ENCODE data around the gene LASP1.
A peak's percentile ranks its signal among the peaks of the same experiment; 100 is the strongest.
"Not testable (repeated sequence)": the region's sequence is repeated elsewhere in the genome, so short reads cannot be mapped to it uniquely, and the experiment has no call there.

LASP1 gene

GRCh38 chr17:38911081-38911730 lies 41.3 kb downstream of the LASP1 start:
- DNase-seq = no peak

DNA sequence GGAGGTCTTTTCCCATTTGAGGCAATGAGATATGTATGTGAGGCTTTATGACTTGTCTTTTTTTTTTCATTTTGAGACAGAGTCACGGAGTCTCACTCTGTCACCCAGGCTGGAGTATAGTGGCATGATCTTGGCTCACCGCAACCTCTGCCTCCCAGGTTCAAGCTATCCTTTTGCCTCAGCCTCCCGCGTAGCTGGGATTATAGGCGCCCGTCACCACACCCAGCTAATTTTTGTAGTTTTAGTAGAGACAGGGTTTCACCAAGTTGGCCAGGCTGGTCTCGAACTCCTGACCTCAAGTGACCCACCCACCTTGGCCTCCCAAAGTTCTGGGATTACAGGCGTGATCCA lies 41.8 kb downstream of the LASP1 start:
- DNase-seq = not testable (repeated sequence)

- no peak for DNase-seq
Observed at GRCh38 chr17:38912221-38912813, 42.5 kb downstream of the LASP1 start.

DNA sequence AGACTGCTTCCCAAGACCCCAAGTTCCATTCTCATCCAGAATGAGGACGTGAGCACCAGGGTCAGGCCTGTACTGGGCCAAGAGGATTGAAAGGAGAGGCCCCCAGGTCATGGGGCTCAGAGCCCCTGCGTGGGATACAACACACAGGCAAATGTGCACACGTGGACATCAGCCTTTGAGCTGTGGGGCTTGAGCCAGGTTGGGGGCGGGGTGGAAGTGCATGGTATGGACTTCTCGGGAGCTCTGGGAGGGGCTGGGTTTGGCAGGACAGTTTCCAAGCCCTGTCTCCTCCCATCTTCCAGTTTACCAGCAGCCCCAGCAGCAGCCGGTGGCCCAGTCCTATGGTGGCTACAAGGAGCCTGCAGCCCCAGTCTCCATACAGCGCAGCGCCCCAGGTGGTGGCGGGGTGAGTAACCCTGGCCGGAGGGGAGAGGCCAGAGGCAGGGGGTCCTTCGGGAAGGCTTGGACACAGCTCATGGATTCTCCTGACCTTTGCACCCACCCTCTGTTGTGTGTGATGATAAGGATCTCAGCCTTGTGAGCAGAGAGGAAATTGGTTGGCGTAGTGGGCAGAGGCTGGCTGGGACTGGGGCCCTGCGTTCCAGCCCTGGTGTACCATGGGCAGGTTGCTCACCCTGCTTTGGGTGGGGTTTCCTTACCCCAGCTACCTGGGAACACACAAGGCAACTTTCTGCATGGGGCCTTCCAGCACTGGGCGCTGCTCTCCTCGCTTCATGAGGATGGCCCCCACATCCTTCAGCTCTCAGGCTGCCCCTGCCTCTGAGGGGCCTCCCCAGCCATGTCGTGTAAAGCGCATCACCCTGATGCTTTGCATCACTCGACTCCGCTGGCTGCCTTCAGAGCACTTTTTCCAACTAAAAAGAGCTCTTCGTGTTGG lies 45.1 kb downstream of the LASP1 start:
- DNase-seq = no peak

- DNase-seq = no peak
Observed at GRCh38 chr17:38915639-38915995, 45.8 kb downstream of the LASP1 start.

DNA sequence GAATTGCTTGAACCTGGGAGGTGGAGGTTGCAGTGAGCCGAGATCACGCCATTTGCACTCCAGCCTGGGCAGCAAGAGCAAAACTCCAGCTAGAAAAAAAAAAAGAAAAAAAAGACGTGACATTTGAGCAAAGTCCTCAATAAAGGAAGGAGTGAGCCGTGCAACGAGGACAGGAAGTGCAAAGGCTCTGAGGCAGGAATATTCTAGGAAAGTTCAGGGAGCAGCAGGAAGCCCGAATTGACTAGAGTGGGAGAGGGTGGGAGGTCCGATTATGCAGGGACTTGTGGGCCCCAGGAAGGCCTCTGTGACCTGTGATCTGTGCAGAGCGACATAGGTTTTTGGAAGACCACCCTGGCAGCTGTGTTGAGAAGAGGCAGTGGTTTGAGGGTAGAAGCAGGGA lies 46.9 kb downstream of the LASP1 start:
- no peak for DNase-seq

- no peak for DNase-seq
Observed at GRCh38 chr17:38917259-38917658, 47.4 kb downstream of the LASP1 start.

DNA sequence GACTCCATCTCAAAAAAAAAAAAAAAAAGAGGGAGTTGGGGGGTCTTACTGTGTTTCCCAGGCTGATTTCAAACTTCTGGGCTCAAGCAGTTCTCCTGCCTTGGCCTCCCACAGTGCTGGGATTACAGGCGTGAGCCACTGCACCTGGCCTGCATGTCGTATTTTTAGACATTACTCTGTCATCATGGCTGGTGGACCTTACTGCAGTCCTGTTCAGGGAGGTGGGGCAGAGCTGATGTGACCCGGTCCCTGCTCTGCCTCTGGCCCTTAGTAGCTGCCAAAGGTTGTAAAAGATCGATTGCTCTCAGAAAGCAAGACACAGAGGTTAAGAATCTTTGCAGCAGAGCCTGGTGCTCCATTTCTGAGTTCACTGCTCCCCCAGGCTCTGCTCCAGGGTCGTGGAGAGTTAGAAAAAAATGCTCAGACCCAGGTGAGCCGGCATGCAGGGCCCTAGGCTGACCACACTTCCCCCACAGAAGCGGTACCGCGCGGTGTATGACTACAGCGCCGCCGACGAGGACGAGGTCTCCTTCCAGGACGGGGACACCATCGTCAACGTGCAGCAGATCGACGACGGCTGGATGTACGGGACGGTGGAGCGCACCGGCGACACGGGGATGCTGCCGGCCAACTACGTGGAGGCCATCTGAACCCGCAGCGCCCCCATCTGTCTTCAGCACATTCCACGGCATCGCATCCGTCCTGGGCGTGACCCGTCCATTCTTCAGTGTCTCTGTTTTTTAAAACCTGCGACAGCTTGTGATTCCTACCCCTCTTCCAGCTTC lies 48.5 kb downstream of the LASP1 start:
- peak; percentile 47 for DNase-seq

DNA sequence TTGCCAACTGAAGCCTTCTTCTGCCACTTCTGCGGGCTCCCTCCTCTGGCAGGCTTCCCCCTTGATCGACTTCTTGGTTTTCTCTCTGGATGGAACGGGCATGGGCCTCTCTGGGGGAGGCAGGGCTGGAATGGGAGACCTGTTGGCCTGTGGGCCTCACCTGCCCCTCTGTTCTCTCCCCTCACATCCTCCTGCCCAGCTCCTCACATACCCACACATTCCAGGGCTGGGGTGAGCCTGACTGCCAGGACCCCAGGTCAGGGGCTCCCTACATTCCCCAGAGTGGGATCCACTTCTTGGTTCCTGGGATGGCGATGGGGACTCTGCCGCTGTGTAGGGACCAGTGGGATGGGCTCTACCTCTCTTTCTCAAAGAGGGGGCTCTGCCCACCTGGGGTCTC lies 49.1 kb downstream of the LASP1 start:
- no peak for DNase-seq

- DNase-seq = no peak
Observed at GRCh38 chr17:38919316-38920078, 49.6 kb downstream of the LASP1 start.

DNA sequence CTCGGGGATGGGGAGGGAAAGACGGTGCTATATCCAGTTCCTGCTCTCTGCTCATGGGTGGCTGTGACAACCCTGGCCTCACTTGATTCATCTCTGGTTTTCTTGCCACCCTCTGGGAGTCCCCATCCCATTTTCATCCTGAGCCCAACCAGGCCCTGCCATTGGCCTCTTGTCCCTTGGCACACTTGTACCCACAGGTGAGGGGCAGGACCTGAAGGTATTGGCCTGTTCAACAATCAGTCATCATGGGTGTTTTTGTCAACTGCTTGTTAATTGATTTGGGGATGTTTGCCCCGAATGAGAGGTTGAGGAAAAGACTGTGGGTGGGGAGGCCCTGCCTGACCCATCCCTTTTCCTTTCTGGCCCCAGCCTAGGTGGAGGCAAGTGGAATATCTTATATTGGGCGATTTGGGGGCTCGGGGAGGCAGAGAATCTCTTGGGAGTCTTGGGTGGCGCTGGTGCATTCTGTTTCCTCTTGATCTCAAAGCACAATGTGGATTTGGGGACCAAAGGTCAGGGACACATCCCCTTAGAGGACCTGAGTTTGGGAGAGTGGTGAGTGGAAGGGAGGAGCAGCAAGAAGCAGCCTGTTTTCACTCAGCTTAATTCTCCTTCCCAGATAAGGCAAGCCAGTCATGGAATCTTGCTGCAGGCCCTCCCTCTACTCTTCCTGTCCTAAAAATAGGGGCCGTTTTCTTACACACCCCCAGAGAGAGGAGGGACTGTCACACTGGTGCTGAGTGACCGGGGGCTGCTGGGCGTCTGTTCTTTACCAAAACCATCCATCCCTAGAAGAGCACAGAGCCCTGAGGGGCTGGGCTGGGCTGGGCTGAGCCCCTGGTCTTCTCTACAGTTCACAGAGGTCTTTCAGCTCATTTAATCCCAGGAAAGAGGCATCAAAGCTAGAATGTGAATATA lies 50.8 kb downstream of the LASP1 start:
- no peak for DNase-seq

GRCh38 chr17:38921756-38922411 lies 52.0 kb downstream of the LASP1 start:
- no peak for DNase-seq

DNA sequence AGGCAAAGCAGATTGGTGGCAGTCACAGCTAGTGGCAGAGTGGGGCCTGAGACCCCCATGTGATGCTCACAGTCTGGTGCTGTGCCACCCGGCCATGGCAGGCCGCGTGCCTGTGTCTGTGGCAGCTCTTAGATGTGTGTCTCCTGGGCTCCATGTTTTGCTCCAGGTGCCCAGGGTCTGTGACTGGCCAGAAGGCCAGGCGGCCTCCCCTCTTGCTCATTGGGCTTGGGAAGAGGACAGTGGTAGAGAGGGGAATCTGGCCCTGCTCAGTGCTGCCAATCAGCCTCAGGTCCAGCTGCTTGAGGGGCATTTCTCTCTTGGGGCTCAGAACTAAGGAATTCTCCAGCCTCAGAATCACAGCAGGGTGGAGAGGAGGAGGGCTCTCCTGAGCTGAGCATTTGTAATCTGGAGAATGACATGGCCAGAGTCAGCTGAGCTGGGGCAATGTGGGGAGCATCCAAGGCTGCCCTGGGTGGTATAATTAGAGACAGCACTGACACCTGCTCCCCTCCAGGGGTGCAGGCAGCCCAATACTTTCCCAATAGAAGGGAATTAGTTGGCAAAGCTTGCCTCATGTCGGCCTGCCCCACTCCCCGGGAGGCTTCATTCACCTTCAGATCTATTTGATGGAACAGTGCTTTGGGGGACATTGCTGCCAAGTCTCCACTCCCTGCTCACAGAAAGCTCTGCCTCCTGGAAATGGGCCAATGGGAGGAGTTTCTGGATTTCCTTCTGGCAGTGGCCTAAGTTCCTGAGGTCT lies 52.9 kb downstream of the LASP1 start:
- peak; percentile 34 for DNase-seq

DNA sequence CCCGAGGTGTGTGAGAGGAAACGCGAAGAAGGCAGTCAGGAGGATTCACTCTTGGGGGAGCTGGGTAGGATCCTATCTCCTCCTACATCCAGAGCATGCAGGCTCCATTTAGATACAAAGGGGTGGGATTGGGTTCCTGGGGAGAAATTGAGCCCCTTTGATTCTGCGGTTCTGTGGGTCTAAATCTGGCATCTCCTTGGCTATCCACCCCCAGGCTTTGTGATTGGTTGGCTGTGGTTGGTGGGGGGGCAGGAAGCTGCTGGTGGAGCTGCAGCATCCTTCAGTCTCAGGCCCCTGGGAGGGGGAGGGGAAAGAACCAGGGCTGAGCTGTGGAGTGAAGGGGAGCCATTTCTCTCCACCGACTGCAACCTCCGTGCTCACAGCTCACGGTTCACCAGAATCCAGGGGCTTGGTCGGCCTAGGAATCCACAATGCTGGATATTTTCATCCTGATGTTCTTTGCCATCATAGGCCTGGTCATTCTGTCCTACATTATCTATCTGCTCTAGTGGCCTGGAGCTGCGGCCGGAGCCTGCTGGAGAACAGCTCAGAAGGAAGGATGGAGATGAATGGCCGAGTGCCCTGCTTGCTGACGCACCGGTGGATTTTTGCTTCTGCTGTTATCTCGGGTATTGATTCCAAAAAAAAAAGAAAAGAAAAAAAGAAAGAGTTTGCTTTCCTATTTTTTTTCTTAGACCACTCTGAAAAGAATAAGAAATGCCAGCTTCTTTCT lies 55.6 kb downstream of the LASP1 start, which contains the start of gene LASP1NB:
Gene LASP1NB, plus strand, starts transcription at position 352 of the 733 bp plus-strand sequence.
- DNase-seq = peak; percentile 93

DNA sequence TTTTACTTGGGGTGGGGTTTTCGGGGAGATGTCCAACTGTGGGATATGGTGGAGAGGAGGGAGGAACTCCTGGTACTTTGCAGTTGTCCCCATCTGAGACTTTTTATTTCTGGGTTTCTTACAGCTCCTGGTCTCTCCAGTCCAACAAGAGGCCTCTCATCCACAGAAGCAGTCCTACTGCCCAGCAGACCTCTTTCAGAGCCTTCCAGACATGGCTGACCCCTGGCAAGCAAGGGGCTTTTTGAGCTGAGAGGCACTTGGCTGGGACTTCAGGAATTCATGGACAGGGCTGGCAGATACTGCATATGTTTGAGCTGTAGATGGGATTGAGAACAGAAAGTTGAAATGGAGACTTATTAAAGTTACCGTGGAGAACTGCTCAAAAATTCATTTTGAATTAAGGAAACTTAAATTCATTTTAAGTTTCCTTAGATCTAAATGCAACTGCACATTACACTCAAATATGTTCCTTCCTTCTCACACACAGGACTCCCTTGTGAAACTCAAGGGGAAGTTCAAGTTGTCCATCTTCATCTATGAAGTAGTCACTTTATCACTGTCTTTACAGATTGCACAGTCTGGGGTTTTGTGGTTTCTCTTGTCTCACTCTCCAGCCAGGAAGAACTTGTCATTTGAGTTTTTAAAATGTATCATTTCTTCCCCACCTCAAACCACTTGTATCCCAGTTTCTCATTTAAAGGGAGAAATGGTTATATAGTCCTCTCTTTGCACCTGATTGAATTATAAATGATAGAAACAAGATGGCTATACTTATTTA lies 56.6 kb downstream of the LASP1 start:
- DNase-seq = no peak

- DNase-seq = not testable (repeated sequence)
Observed at GRCh38 chr17:38930782-38931181, 60.9 kb downstream of the LASP1 start.

DNA sequence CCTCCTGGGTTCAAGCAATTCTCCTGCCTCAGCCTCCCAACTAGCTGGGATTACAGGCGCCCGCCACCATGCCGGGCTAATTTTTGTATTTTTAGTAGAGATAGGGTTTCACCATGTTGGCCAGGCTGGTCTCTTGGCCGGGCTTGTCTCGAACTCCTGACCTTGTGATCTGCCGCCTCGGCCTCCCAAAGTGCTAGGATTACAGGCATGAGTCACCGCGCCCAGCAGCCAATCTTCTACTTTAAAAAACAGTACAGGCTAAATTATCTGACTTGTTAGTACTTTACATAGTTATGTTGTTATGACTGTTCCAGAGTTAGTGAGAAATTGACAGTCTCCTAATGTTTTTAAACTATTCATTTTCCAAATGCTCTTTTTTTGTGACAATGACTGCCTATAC lies 64.1 kb downstream of the LASP1 start:
- DNase-seq = not testable (repeated sequence)

DNA sequence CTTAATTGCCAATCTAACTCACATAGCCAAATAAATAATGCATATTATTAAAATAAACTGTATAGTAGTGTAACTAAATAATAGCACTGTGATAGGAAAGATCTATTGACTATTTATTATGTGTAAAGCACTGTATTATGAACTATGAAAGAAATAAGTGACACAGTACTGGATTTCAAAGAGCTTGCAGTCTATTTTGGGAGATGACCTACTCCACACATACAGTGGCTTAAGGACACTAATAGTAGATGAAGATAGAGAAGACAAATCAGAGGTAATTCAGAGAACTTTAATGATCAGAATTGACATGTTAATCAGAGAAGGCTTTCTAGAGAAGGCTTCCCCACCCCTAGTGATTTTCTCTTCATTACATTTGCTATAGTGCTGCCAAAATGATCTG lies 70.1 kb downstream of the LASP1 start:
- DNase-seq = no peak

All from retina (tissue), 1 donor.